ENCODE measurements around the gene SDF2L1. TPM values are rescaled to one million over a fixed set of nuclear protein-coding genes. Genes with fewer than 3 reads are reported as not detected.

Gene SDF2L1
- total and polyA plus RNA-seq, 2 of the 13 experiments (the other 11 are each of a cell fraction or from before 2014, with no cell fraction given) = 18.0 to 57.4 TPM

DNA sequence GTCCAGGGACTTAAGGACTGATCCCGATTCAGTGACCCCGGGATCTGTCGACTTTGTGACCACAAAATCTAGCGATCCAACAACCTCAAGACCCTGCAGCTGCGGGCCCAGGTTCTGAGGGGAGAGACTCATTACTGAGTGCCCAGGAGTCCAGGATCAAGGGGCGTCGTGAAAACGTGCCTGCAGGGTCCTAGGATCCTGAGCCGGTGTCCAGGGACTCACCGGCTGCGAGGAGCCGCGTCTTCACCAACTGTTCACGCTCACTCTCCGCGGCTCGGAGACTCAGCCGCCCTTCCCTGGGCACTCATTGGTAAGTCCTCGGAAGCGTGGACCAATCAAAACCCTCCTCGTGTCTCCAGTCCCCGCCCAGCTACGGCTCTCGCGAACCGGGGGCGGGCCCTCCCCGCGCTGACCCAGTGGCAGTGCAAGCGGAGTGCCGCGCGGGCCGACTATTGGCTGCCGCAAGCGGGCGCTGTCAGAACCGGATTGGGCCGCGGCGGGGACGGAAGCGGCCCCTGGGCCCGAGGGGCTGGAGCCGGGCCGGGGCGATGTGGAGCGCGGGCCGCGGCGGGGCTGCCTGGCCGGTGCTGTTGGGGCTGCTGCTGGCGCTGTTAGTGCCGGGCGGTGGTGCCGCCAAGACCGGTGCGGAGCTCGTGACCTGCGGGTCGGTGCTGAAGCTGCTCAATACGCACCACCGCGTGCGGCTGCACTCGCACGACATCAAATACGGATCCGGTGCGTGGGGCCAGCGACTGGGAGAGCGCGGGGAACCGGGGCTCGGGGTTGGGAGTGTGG lies at the start of gene SDF2L1 (continued):
- TF ChIP-seq KMT2B (CRISPR knock-in tag; IDR thresholded peaks at IDR 0.05) (peak; percentile 52; the same call in 1 of the 2 replicates), ZNF264 (CRISPR knock-in tag; IDR thresholded peaks at IDR 0.05) (peak; percentile 41; the same call in 1 of the 2 replicates), ZMYM2 (CRISPR knock-in tag; IDR thresholded peaks at IDR 0.05) (no peak), CCAR2 (optimal IDR thresholded peaks at IDR 0.05; ENCODE audit: low read depth, low read length) (no peak), ZNF451 (CRISPR knock-in tag; IDR thresholded peaks at IDR 0.05) (no peak), REPIN1 (CRISPR knock-in tag; IDR thresholded peaks at IDR 0.05; ENCODE audit: borderline replicate concordance, low read depth) (peak; percentile 43; the same call in 1 of the 2 replicates), ZNF768 (CRISPR knock-in tag; IDR thresholded peaks at IDR 0.05) (0 out of 2 replicates have a peak, but pooled peaks have one; percentile 4), ZNF296 (CRISPR knock-in tag; conservative IDR thresholded peaks at IDR 0.05) (0 out of 2 replicates have a peak, but pooled peaks have one; percentile 42), AGO2 (optimal IDR thresholded peaks at IDR 0.05; ENCODE audit: low read depth, low read length) (peak; percentile 24), ZNF619 (CRISPR knock-in tag; IDR thresholded peaks at IDR 0.05) (0 out of 2 replicates have a peak, but pooled peaks have one; percentile 34), NFYC (CRISPR knock-in tag; IDR thresholded peaks at IDR 0.05) (peak; percentile 98), CHD2 (IDR thresholded peaks at IDR 0.05; ENCODE audit: low read depth, low read length) (peak; percentile 74; the same call in 1 of the 2 replicates), AGO1 (IDR thresholded peaks at IDR 0.05; ENCODE audit: low read depth, low read length, poor library complexity, severe bottlenecking) (peak; percentile 67)
- TF ChIP-seq, protein P1, sequence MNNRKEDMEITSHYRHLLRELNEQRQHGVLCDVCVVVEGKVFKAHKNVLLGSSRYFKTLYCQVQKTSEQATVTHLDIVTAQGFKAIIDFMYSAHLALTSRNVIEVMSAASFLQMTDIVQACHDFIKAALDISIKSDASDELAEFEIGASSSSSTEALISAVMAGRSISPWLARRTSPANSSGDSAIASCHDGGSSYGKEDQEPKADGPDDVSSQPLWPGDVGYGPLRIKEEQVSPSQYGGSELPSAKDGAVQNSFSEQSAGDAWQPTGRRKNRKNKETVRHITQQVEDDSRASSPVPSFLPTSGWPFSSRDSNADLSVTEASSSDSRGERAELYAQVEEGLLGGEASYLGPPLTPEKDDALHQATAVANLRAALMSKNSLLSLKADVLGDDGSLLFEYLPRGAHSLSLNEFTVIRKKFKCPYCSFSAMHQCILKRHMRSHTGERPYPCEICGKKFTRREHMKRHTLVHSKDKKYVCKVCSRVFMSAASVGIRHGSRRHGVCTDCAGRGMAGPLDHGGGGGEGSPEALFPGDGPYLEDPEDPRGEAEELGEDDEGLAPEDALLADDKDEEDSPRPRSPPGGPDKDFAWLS (CRISPR knock-in tag; IDR thresholded peaks at IDR 0.05; ENCODE audit: borderline replicate concordance) = no peak
- TF ChIP-seq, protein P2, sequence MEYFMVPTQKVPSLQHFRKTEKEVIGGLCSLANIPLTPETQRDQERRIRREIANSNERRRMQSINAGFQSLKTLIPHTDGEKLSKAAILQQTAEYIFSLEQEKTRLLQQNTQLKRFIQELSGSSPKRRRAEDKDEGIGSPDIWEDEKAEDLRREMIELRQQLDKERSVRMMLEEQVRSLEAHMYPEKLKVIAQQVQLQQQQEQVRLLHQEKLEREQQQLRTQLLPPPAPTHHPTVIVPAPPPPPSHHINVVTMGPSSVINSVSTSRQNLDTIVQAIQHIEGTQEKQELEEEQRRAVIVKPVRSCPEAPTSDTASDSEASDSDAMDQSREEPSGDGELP (IDR thresholded peaks at IDR 0.05; ENCODE audit: borderline replicate concordance, low read depth) = no peak
- TF ChIP-seq, protein P3, sequence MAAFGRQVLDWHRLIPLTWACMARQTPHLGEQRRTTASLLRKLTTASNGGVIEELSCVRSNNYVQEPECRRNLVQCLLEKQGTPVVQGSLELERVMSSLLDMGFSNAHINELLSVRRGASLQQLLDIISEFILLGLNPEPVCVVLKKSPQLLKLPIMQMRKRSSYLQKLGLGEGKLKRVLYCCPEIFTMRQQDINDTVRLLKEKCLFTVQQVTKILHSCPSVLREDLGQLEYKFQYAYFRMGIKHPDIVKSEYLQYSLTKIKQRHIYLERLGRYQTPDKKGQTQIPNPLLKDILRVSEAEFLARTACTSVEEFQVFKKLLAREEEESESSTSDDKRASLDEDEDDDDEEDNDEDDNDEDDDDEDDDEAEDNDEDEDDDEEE (CRISPR knock-in tag; IDR thresholded peaks at IDR 0.05) = 0 out of 2 replicates have a peak, but pooled peaks have one; percentile 47
- TF ChIP-seq, protein P4, sequence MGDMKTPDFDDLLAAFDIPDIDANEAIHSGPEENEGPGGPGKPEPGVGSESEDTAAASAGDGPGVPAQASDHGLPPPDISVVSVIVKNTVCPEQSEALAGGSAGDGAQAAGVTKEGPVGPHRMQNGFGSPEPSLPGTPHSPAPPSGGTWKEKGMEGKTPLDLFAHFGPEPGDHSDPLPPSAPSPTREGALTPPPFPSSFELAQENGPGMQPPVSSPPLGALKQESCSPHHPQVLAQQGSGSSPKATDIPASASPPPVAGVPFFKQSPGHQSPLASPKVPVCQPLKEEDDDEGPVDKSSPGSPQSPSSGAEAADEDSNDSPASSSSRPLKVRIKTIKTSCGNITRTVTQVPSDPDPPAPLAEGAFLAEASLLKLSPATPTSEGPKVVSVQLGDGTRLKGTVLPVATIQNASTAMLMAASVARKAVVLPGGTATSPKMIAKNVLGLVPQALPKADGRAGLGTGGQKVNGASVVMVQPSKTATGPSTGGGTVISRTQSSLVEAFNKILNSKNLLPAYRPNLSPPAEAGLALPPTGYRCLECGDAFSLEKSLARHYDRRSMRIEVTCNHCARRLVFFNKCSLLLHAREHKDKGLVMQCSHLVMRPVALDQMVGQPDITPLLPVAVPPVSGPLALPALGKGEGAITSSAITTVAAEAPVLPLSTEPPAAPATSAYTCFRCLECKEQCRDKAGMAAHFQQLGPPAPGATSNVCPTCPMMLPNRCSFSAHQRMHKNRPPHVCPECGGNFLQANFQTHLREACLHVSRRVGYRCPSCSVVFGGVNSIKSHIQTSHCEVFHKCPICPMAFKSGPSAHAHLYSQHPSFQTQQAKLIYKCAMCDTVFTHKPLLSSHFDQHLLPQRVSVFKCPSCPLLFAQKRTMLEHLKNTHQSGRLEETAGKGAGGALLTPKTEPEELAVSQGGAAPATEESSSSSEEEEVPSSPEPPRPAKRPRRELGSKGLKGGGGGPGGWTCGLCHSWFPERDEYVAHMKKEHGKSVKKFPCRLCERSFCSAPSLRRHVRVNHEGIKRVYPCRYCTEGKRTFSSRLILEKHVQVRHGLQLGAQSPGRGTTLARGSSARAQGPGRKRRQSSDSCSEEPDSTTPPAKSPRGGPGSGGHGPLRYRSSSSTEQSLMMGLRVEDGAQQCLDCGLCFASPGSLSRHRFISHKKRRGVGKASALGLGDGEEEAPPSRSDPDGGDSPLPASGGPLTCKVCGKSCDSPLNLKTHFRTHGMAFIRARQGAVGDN (CRISPR knock-in tag; IDR thresholded peaks at IDR 0.05) = peak; percentile 82
